Right lobe of liver (tissue), 4 donors: Measurements from ENCODE around the gene SRGN.

ENCODE experiments used
- POLR2A ChIP-seq: fragments of 450-650 bp; IDR thresholded peaks from one replicate; pipeline ENCODE4 v1.6.1; 2017; ENCODE audit warnings: antibody characterized with exemption, mild to moderate bottlenecking
- TF ChIP-seq, protein P1 (sequence below), 4 donors: fragments of 200-600 bp in 3 of 4; fragments of 450-650 bp in 1 of 4; IDR thresholded peaks; one replicate each; pipeline versions ENCODE4 v1.5.1 to v1.8.0; 2016 to 2022; ENCODE audit warnings: antibody characterized with exemption in 4 of 4, mild to moderate bottlenecking in 2 of 4
- donor health status: DM: no; HTN: no; CAD: no.
- donor health status: DM: no; HTN: no; CAD: no.
- donor health status: DM: no; HTN: yes; CAD: no.

GRCh38 chr10:69062901-69063300, 25.0 kb upstream of the SRGN start:
- TF ChIP-seq, protein P1, sequence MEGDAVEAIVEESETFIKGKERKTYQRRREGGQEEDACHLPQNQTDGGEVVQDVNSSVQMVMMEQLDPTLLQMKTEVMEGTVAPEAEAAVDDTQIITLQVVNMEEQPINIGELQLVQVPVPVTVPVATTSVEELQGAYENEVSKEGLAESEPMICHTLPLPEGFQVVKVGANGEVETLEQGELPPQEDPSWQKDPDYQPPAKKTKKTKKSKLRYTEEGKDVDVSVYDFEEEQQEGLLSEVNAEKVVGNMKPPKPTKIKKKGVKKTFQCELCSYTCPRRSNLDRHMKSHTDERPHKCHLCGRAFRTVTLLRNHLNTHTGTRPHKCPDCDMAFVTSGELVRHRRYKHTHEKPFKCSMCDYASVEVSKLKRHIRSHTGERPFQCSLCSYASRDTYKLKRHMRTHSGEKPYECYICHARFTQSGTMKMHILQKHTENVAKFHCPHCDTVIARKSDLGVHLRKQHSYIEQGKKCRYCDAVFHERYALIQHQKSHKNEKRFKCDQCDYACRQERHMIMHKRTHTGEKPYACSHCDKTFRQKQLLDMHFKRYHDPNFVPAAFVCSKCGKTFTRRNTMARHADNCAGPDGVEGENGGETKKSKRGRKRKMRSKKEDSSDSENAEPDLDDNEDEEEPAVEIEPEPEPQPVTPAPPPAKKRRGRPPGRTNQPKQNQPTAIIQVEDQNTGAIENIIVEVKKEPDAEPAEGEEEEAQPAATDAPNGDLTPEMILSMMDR (IDR thresholded peaks at IDR 0.05) = no peak
- TF ChIP-seq POLR2A = no peak
